SK-N-SH (cell line): ENCODE results near the gene HAUS5. TPM values are rescaled to one million over a fixed set of nuclear protein-coding genes. Genes with fewer than 3 reads are reported as not detected.

Source experiments
- CTCF ChIA-PET: fragments of 300-600, 350-600 bp; formaldehyde crosslinking; extraction: SDS; loops from one replicate; lab custom pipeline; 2021; lab: Yijun Ruan, JAX
- POLR2A ChIA-PET: fragments of 350-600 bp; sonication (Branson Sonifier 250); formaldehyde crosslinking; extraction: SDS; loops from one replicate; lab custom pipeline; 2020; ENCODE audit warnings: antibody characterized with exemption, inconsistent platforms; lab: Yijun Ruan, JAX
- DNase-seq: peaks from one replicate; pipeline ENCODE4 v3.0.0; 2012
- H2AFZ ChIP-seq: fragments of 200-600 bp; sonication (generic); 2 replicates; pipeline ENCODE4 v1.8.1; 2016; ENCODE audit warnings: antibody characterized with exemption, mild to moderate bottlenecking, low read depth
- H3F3A ChIP-seq: fragments of 200-600 bp; sonication (generic); replicated peaks from 2 replicates; pipeline ENCODE3; 2016; ENCODE audit warnings: antibody characterized with exemption, mild to moderate bottlenecking; ENCODE audit not compliant: insufficient read depth
- H3K27ac ChIP-seq, 2 experiments: fragments of 200-500 bp in 1 of 2; fragments of 200-600 bp in 1 of 2; sonication (Bioruptor generic) in 1 of 2; sonication (generic), shearing (Covaris generic) in 1 of 2; 2 replicates each; pipeline versions ENCODE4 v1.5.1 to v1.6.1; 2014 to 2016; ENCODE audit warnings: low read depth in 2 of 2, inconsistent platforms in 1 of 2, low read length in 1 of 2, mild to moderate bottlenecking in 1 of 2, mixed read lengths in 1 of 2
- H3K27me3 ChIP-seq: fragments of 200-600 bp; sonication (generic), shearing (Covaris generic); 2 replicates; pipeline ENCODE4 v1.6.1; 2016; ENCODE audit warnings: mixed run types; ENCODE audit not compliant: insufficient read depth
- H3K36me3 ChIP-seq, 2 experiments: fragments of 200-500 bp in 1 of 2; fragments of 200-600 bp in 1 of 2; sonication (Bioruptor generic) in 1 of 2; sonication (generic) in 1 of 2; replicated peaks in 1 of 2; 2 replicates each; pipeline versions ENCODE3 to v1.5.1; 2014 to 2016; ENCODE audit warnings: low read length in 1 of 2, mild to moderate bottlenecking in 1 of 2; ENCODE audit not compliant: insufficient read depth in 2 of 2, control insufficient read depth in 1 of 2
- H3K4me1 ChIP-seq, 2 experiments: fragments of 200-500 bp in 1 of 2; fragments of 200-600 bp in 1 of 2; sonication (Bioruptor generic) in 1 of 2; sonication (generic), shearing (Covaris generic) in 1 of 2; 2 replicates each; pipeline versions ENCODE4 v1.5.1 to v1.6.1; 2014 to 2016; ENCODE audit warnings: low read depth in 1 of 2, low read length in 1 of 2, mixed run types in 1 of 2; ENCODE audit not compliant: insufficient read depth in 2 of 2, control insufficient read depth in 1 of 2
- H3K4me2 ChIP-seq: fragments of 200-600 bp; sonication (generic), shearing (Covaris generic); 2 replicates; pipeline ENCODE4 v1.6.1; 2017; ENCODE audit warnings: mixed run types
- H3K4me3 ChIP-seq, 2 experiments: fragments of 200-500 bp in 1 of 2; fragments of 200-600 bp in 1 of 2; sonication (Bioruptor generic) in 1 of 2; sonication (generic), shearing (Covaris generic) in 1 of 2; 2 replicates each; pipeline versions ENCODE4 v1.5.1 to v1.8.1; 2014 to 2016; ENCODE audit warnings: low read depth in 2 of 2, inconsistent platforms in 1 of 2, low read length in 1 of 2, mild to moderate bottlenecking in 1 of 2, mixed read lengths in 1 of 2, moderate library complexity in 1 of 2
- H3K79me2 ChIP-seq: fragments of 200-600 bp; sonication (generic); 2 replicates; pipeline ENCODE4 v1.8.1; 2017; ENCODE audit warnings: mild to moderate bottlenecking; ENCODE audit not compliant: insufficient read depth
- H3K9ac ChIP-seq: fragments of 200-600 bp; sonication (generic); 2 replicates; pipeline ENCODE4 v1.6.1; 2017; ENCODE audit warnings: mixed run types
- H3K9me2 ChIP-seq: fragments of 200-600 bp; sonication (generic); 2 replicates; pipeline ENCODE4 v1.6.1; 2017; ENCODE audit warnings: mixed run types
- H3K9me3 ChIP-seq: fragments of 200-600 bp; sonication (generic); 2 replicates; pipeline ENCODE4 v1.6.1; 2017; ENCODE audit warnings: mixed run types, mild to moderate bottlenecking, moderate library complexity
- H4K20me1 ChIP-seq: fragments of 200-600 bp; sonication (generic); 2 replicates; pipeline ENCODE4 v1.6.1; 2017; ENCODE audit warnings: mild to moderate bottlenecking, mixed run types; ENCODE audit not compliant: insufficient read depth
- CHD2 ChIP-seq: fragments of 150-350 bp; IDR thresholded peaks from 2 replicates; pipeline ENCODE4 v1.6.1; 2018; ENCODE audit warnings: low read length; ENCODE audit not compliant: partially characterized antibody
- EP300 ChIP-seq, 2 experiments: IDR thresholded peaks; 2 replicates each; pipeline versions ENCODE4 v1.4.0 to v1.6.1; 2012; ENCODE audit warnings: borderline replicate concordance in 1 of 2, low read depth in 1 of 2, low read length in 1 of 2
- FOSL2 ChIP-seq: IDR thresholded peaks from 2 replicates; pipeline ENCODE4 v1.4.0; 2012; ENCODE audit warnings: low read depth, mild to moderate bottlenecking, moderate library complexity, borderline replicate concordance
- FOXJ3 ChIP-seq: sonication (generic); formaldehyde crosslinking; IDR thresholded peaks from 2 replicates; pipeline ENCODE4 v1.5.1; 2020; ENCODE audit warnings: mild to moderate bottlenecking, missing genetic modification reagents
- FOXM1 ChIP-seq: IDR thresholded peaks from 2 replicates; pipeline ENCODE4 v1.4.0; 2012; ENCODE audit warnings: low read depth, mild to moderate bottlenecking
- GABPA ChIP-seq: IDR thresholded peaks from 2 replicates; pipeline ENCODE4 v1.4.0; 2012; ENCODE audit warnings: low read depth, mild to moderate bottlenecking
- GATA2 ChIP-seq: sonication (generic); formaldehyde crosslinking; IDR thresholded peaks from 2 replicates; pipeline ENCODE4 v1.5.0; 2020; ENCODE audit warnings: mild to moderate bottlenecking, missing genetic modification reagents
- JUND ChIP-seq: IDR thresholded peaks from 2 replicates; pipeline ENCODE4 v1.4.0; 2012
- MEF2A ChIP-seq: IDR thresholded peaks from 2 replicates; pipeline ENCODE4 v1.4.0; 2012; ENCODE audit warnings: low read depth, borderline replicate concordance
- MXI1 ChIP-seq: IDR thresholded peaks from 2 replicates; pipeline ENCODE4 v1.6.1; 2012; ENCODE audit warnings: mild to moderate bottlenecking, low read depth, low read length, improper control_type of control experiment
- NRF1 ChIP-seq: IDR thresholded peaks from 2 replicates; pipeline ENCODE4 v1.6.1; 2012; ENCODE audit warnings: low read depth, mild to moderate bottlenecking, low read length
- PBX3 ChIP-seq: IDR thresholded peaks from 2 replicates; pipeline ENCODE4; 2012
- POLR2AphosphoS5 ChIP-seq: IDR thresholded peaks from 2 replicates; pipeline ENCODE4 v1.6.1; 2012; ENCODE audit warnings: low read depth, low read length
- RAD21 ChIP-seq: IDR thresholded peaks from 2 replicates; pipeline ENCODE4 v1.6.1; 2012; ENCODE audit warnings: mild to moderate bottlenecking, low read length
- RFX5 ChIP-seq: IDR thresholded peaks from 2 replicates; pipeline ENCODE4 v1.6.1; 2012; ENCODE audit warnings: mild to moderate bottlenecking, improper control_type of control experiment, low read length
- SIN3A ChIP-seq: IDR thresholded peaks from 2 replicates; pipeline ENCODE4 v1.6.1; 2012; ENCODE audit warnings: low read depth, mild to moderate bottlenecking, low read length, moderate library complexity, borderline replicate concordance
- SMC3 ChIP-seq: IDR thresholded peaks from 2 replicates; pipeline ENCODE4 v1.6.1; 2012; ENCODE audit warnings: low read depth, low read length, improper control_type of control experiment
- TCF12 ChIP-seq: IDR thresholded peaks from 2 replicates; pipeline ENCODE4 v1.4.0; 2012
- TEAD4 ChIP-seq: IDR thresholded peaks from 2 replicates; pipeline ENCODE4 v1.4.0; 2012; ENCODE audit warnings: mild to moderate bottlenecking, borderline replicate concordance; ENCODE audit not compliant: insufficient read depth
- USF1 ChIP-seq: IDR thresholded peaks from 2 replicates; pipeline ENCODE4 v1.4.0; 2012; ENCODE audit warnings: low read depth, borderline replicate concordance
- USF2 ChIP-seq: fragments of 150-350 bp; IDR thresholded peaks from 2 replicates; pipeline ENCODE4 v1.6.1; 2017; ENCODE audit warnings: antibody characterized with exemption, low read length, low read depth, borderline replicate concordance
- WGBS: methylation state at CpG from one replicate; pipeline ENCODE4 v1.1.6; 2017; ENCODE audit warnings: low lambda C conversion rate; 5-methylcytosine and 5-hydroxymethylcytosine counted together
- polyA plus RNA-seq, 3 experiments: library from polyadenylated mRNA; depleted of rRNA; stranded (reverse); fragments of >200 nt; gene quantifications; 2 replicates each; pipeline ENCODE4 v1.2.3, GENCODE V29; 2012
- TF ChIP-seq, protein P1 (sequence below): fragments of 200-600 bp; sonication (generic); IDR thresholded peaks from 2 replicates; pipeline ENCODE4 v1.6.1; 2017; ENCODE audit warnings: antibody characterized with exemption, mild to moderate bottlenecking, moderate library complexity
- TF ChIP-seq, protein P2 (sequence below): fragments of 150-350 bp; IDR thresholded peaks from 2 replicates; pipeline ENCODE4 v1.6.1; 2016; ENCODE audit warnings: mild to moderate bottlenecking, low read depth, low read length

The HAUS5 gene
- polyA plus RNA-seq, 1 of the 3 experiments (the other 2 are of a cell fraction), result 7.1 TPM

DNA sequence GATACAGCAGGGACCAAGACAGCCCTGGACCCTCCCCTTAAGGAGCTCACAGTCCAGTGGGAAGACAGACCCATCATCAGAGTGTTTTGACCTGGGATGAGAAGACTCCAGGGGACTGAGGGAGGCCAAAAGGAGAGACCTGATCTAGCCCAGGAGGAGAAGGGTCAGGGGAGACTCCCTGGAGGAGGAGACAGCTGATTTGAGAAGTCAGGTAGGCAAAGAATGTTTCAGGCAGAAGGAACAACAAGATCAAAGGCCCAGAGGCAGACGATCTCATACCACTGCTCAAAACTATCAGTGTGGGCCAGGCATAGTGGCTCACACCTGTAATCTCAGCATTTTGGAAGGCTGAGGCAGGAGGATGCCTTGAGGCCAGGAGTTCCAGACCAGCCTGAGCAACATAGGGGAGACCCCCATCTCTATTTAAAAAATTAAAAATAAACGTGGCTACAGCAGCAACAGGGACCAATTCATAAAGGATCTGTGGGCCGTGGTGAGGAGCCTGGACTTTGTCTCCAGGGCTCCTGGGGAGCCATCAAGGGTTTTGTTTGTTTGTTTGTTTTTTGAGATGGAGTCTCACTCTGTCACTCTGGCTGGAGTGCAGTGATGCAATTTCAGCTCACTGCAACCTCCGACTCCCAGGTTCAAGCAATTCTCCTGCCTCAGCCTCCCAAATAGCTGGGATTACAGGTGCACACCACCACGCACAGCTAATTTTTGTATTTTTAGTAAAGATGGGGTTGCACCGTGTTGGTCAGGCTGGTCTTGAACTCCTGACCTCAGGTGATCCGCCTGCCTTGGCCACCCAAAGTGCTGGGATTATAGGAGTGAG lies 33.4 kb downstream of the HAUS5 start (continued):
- TF ChIP-seq USF1 (no peak), EP300 (IDR thresholded peaks at IDR 0.05; ENCODE audit: borderline replicate concordance in 1 of 2, low read depth in 1 of 2, low read length in 1 of 2) (no peak), TEAD4 (no peak), FOSL2 (no peak), FOXM1 (no peak)
- TF ChIP-seq, all 33 proteins: peak for 0

- Histone ChIP-seq H3K9me3 (no peaks in the 10 kb centered on the region), H3K4me3 (peak within 1 kb of the TSS; percentile 84 to 87), H3K4me1 (peaks cover 4 to 18% of the 10 kb centered on the region in 2 experiments; a peak in 1 of 4 replicates), H3K36me3 (peaks cover 6 to 8% of the 10 kb centered on the region in 2 experiments), H3K4me2 (peak within 1 kb of the TSS; percentile 88), H3K27ac (peak within 1 kb of the TSS; percentile 62 to 73), H4K20me1 (no peaks in the 10 kb centered on the region), H3K79me2 (peaks cover 34% of the 10 kb centered on the region), H2AFZ (peak within 1 kb of the TSS; percentile 89), H3F3A (peaks cover 18% of the 10 kb centered on the region), H3K9me2 (no peaks in the 10 kb centered on the region), H3K27me3 (no peaks in the 10 kb centered on the region), H3K9ac (peak within 1 kb of the TSS; percentile 83)
- 1% methylated on average over 40 of the region's 46 CpGs for WGBS
- CTCF ChIA-PET, result interaction anchor here (0.6 kb wide), 2 partner anchors 16 to 92 kb away, joined by 3 read pairs; no protein-coding TSS in a partner anchor
- peak; percentile 92 for DNase-seq
- POLR2A ChIA-PET, result interaction anchor here (0.6 to 1.4 kb wide), 12 partner anchors 9 to 100 kb away, joined by 3 to 10 read pairs (median 3); no protein-coding TSS in a partner anchor
- no peak for TF ChIP-seq FOXJ3 (CRISPR knock-in tag)
- TF ChIP-seq RFX5, result peak; percentile 73
- peak; percentile 90 for TF ChIP-seq GABPA
- peak; percentile 83 for TF ChIP-seq MXI1
- TF ChIP-seq NRF1, result peak; percentile 56
- no peak for TF ChIP-seq TCF12
- peak; percentile 56 for TF ChIP-seq CHD2
- TF ChIP-seq, protein P1, sequence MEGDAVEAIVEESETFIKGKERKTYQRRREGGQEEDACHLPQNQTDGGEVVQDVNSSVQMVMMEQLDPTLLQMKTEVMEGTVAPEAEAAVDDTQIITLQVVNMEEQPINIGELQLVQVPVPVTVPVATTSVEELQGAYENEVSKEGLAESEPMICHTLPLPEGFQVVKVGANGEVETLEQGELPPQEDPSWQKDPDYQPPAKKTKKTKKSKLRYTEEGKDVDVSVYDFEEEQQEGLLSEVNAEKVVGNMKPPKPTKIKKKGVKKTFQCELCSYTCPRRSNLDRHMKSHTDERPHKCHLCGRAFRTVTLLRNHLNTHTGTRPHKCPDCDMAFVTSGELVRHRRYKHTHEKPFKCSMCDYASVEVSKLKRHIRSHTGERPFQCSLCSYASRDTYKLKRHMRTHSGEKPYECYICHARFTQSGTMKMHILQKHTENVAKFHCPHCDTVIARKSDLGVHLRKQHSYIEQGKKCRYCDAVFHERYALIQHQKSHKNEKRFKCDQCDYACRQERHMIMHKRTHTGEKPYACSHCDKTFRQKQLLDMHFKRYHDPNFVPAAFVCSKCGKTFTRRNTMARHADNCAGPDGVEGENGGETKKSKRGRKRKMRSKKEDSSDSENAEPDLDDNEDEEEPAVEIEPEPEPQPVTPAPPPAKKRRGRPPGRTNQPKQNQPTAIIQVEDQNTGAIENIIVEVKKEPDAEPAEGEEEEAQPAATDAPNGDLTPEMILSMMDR, result no peak
- no peak for TF ChIP-seq USF2
- no peak for TF ChIP-seq SMC3
- TF ChIP-seq POLR2AphosphoS5, result peak; percentile 97
- TF ChIP-seq GATA2 (CRISPR knock-in tag), result no peak
- TF ChIP-seq PBX3, result peak; percentile 97
- TF ChIP-seq RAD21, result no peak
- no peak for TF ChIP-seq MEF2A
- TF ChIP-seq JUND, result no peak
- no peak for TF ChIP-seq SIN3A
- TF ChIP-seq EP300 (IDR thresholded peaks at IDR 0.05; ENCODE audit: borderline replicate concordance in 1 of 2, low read depth in 1 of 2, low read length in 1 of 2), result no peak
- TF ChIP-seq, protein P2, sequence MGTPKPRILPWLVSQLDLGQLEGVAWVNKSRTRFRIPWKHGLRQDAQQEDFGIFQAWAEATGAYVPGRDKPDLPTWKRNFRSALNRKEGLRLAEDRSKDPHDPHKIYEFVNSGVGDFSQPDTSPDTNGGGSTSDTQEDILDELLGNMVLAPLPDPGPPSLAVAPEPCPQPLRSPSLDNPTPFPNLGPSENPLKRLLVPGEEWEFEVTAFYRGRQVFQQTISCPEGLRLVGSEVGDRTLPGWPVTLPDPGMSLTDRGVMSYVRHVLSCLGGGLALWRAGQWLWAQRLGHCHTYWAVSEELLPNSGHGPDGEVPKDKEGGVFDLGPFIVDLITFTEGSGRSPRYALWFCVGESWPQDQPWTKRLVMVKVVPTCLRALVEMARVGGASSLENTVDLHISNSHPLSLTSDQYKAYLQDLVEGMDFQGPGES, result peak; percentile 81
Observed at GRCh38 chr19:35648017-35648961, 35.8 kb downstream of the HAUS5 start, which contains the start of gene COX6B1. Gene COX6B1 (plus strand): TSS chr19:35648323. CDS start chr19:35651244, 2,921 bp downstream.
